Measurements from ENCODE around the gene APOBEC3C.
A peak's percentile ranks its signal among the peaks of the same experiment; 100 is the strongest.

DNA sequence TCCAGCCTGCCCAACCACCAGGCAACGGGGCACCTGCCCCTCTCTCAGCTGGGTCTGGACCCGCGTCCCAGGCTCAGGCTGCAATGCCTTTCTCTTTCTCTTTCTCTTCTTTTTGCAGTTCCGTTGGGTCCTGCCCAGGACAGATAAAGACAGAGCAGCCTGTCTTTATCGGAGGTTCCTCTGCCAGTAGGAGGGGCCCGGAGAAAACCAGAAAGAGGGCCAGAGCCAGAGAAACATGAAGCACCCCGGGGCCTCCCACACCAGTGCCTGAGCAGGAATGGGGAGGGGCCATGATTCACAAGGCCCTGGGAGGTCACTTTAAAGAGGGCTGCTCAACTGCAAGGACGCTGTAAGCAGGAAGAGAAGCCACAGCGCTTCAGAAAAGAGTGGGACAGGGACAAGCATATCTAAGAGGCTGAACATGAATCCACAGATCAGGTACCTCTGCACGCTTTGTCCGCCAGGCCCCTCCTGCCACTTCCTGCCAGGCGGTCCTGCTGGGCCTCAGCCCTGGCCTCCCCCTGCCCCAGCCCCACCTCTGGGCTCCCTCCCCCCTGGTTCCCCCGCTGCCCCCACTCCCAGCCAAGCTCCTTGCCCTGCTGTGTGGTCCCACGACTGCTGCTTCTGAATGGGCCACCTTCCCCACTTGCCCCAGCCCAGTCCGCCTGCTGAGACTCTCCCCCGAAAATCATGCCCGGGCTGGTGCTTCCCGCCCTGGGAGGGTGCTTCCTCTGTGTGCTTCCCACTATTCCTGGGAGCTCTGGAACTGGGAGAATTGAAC is at the start of gene APOBEC3C:
- TF ChIP-seq CTCF (IDR thresholded peaks at IDR 0.05) (peak in 1 of 3 experiments; percentile 10), POLR2A (IDR thresholded peaks at IDR 0.05) (peak; percentile 62)

Measured in testis (tissue), 2 donors.